A549 (cell line): ENCODE data around the gene IMPA2. TPM values are rescaled to one million over a fixed set of nuclear protein-coding genes. Genes with fewer than 3 reads are reported as not detected.
"Not testable (repeated sequence)": the region's sequence is repeated elsewhere in the genome, so short reads cannot be mapped to it uniquely, and the experiment has no call there.

Source experiments
- ATAC-seq, 2 experiments: fragments of 200-7000 bp in 1 of 2; fragments of >200 bp in 1 of 2; cut with Nextera tagmentation in 1 of 2; cut with Tn5 transposase in 1 of 2; 3 replicates each; pipeline versions ENCODE4 v1.8.0 to v1.9.1; 2018 to 2020; ENCODE audit warnings: mild to moderate bottlenecking in 1 of 2, moderate library complexity in 1 of 2
- CTCF ChIA-PET: fragments of 300-600 bp; sonication (Branson Sonifier 250); formaldehyde crosslinking; extraction: SDS; loops from one replicate; lab custom pipeline; 2021; ENCODE audit warnings: antibody characterized with exemption, inconsistent platforms; lab: Yijun Ruan, JAX
- POLR2A ChIA-PET: fragments of 350-600 bp; formaldehyde crosslinking; extraction: SDS; loops from one replicate; lab custom pipeline; 2021; ENCODE audit warnings: antibody characterized with exemption, inconsistent platforms; lab: Yijun Ruan, JAX
- DNase-seq, 2 experiments: peaks; one replicate each; pipeline versions ENCODE4 v3.0.0 to v3.0.0-alpha.2; 2011 to 2016; ENCODE audit warnings: low read depth in 1 of 2, low spot score in 1 of 2
- FAIRE-seq: peaks from 2 replicates; lab custom pipeline; 2011; peaks lifted over from hg19 to GRCh38; lab: Jason Lieb, UNC
- H3K27ac ChIP-seq, 2 experiments: fragments of >200 bp; sonication (Bioruptor Twin); formaldehyde crosslinking; 3 replicates each; pipeline ENCODE4 v1.5.1; 2016 to 2017
- H3K4me1 ChIP-seq: fragments of >200 bp; sonication (Bioruptor Twin); formaldehyde crosslinking; 3 replicates; pipeline ENCODE4 v1.6.1; 2016
- H3K4me2 ChIP-seq: fragments of >200 bp; sonication (Bioruptor Twin); formaldehyde crosslinking; 3 replicates; pipeline ENCODE4 v1.6.1; 2016
- H3K4me3 ChIP-seq: fragments of >200 bp; sonication (Bioruptor Twin); formaldehyde crosslinking; 3 replicates; pipeline ENCODE4 v1.5.1; 2016
- H3K9me3 ChIP-seq: fragments of >200 bp; sonication (Bioruptor Twin); formaldehyde crosslinking; 3 replicates; pipeline ENCODE4 v1.6.1; 2016
- ATOH8 ChIP-seq: fragments of 250-450 bp; sonication (Bioruptor Pico); IDR thresholded peaks from 2 replicates; pipeline ENCODE4 v1.5.0; 2020; ENCODE audit warnings: low read depth, mild to moderate bottlenecking, moderate library complexity
- BCL3 ChIP-seq: fragments of >200 bp; sonication (Bioruptor Twin); formaldehyde crosslinking; IDR thresholded peaks from 3 replicates; pipeline ENCODE4 v1.6.1; 2016
- CTCF ChIP-seq: fragments of >200 bp; sonication (Bioruptor Twin); formaldehyde crosslinking; IDR thresholded peaks from 3 replicates; pipeline ENCODE4 v1.5.1; 2016
- E2F6 ChIP-seq: IDR thresholded peaks from 2 replicates; pipeline ENCODE4 v1.6.1; 2012; ENCODE audit warnings: low read depth, borderline replicate concordance
- FOXS1 ChIP-seq: fragments of 250-450 bp; sonication (Bioruptor Pico); IDR thresholded peaks from 2 replicates; pipeline ENCODE4 v1.5.0; 2020; ENCODE audit warnings: mild to moderate bottlenecking, moderate library complexity
- GATA3 ChIP-seq: IDR thresholded peaks from 2 replicates; pipeline ENCODE4 v1.6.1; 2012; ENCODE audit warnings: borderline replicate concordance
- JUN ChIP-seq, 2 experiments: fragments of >200 bp; sonication (Bioruptor Twin); formaldehyde crosslinking; IDR thresholded peaks; 2 replicates in 1 of 2; 3 replicates in 1 of 2; pipeline ENCODE4 v1.6.1; 2016 to 2017
- MAFK ChIP-seq: fragments of 450-650 bp; IDR thresholded peaks from 2 replicates; pipeline ENCODE4 v1.6.1; 2014; ENCODE audit not compliant: partially characterized antibody
- MAX ChIP-seq: IDR thresholded peaks from 2 replicates; pipeline ENCODE4 v1.6.1; 2012
- MAZ ChIP-seq: fragments of 150-350 bp; IDR thresholded peaks from 2 replicates; pipeline ENCODE4 v1.6.1; 2014; ENCODE audit warnings: antibody characterized with exemption, low read depth, low read length, borderline replicate concordance
- NFE2L2 ChIP-seq: fragments of 150-350 bp; conservative IDR thresholded peaks from 2 replicates; pipeline ENCODE4 v1.6.1; 2014; ENCODE audit warnings: low read length
- NR3C1 ChIP-seq: fragments of >200 bp; sonication (Bioruptor Twin); formaldehyde crosslinking; IDR thresholded peaks from 3 replicates; pipeline ENCODE4 v1.6.1; 2017
- POLR2A ChIP-seq: IDR thresholded peaks from 2 replicates; pipeline ENCODE4 v1.6.1; 2012; ENCODE audit warnings: mild to moderate bottlenecking, low read length
- RARB ChIP-seq: fragments of 250-450 bp; sonication (Bioruptor Pico); IDR thresholded peaks from 2 replicates; pipeline ENCODE4 v1.8.0; 2021; ENCODE audit warnings: mild to moderate bottlenecking, moderate library complexity
- REST ChIP-seq: fragments of 200-600 bp; sonication (generic); IDR thresholded peaks from 2 replicates; pipeline ENCODE4 v1.6.1; 2016; ENCODE audit warnings: antibody characterized with exemption, mild to moderate bottlenecking, moderate library complexity
- ZFP36 ChIP-seq: fragments of 450-650 bp; IDR thresholded peaks from 2 replicates; pipeline ENCODE4 v1.6.1; 2014; ENCODE audit warnings: borderline replicate concordance; ENCODE audit not compliant: partially characterized antibody
- ZSCAN20 ChIP-seq: fragments of 250-450 bp; sonication (Bioruptor Pico); IDR thresholded peaks from 2 replicates; pipeline ENCODE4 v1.8.0; 2022; ENCODE audit warnings: mild to moderate bottlenecking, moderate library complexity
- WGBS: methylation state at CpG from one replicate; pipeline ENCODE4 v1.1.6; 2017; ENCODE audit errors: missing lambda C conversion rate; 5-methylcytosine and 5-hydroxymethylcytosine counted together
- polyA plus RNA-seq, 4 experiments: library from polyadenylated mRNA; depleted of rRNA in 3 of 4; stranded (reverse); fragments of >200 nt; fragmentation: RNase III in 1 of 4; extraction: RNeasy Plus Mini Kit Qiagen cat#74134 plus additional on column Dnase treatment in 1 of 4; gene quantifications; 2 replicates in 3 of 4; 3 replicates in 1 of 4; pipeline ENCODE4 v1.2.3, GENCODE V29; 2011 to 2017

IMPA2 gene
- polyA plus RNA-seq, 2 of the 4 experiments (the other 2 are of a cell fraction), result 35.1 to 65.3 TPM

GRCh38 chr18:12067671-12068070, 86.4 kb downstream of the IMPA2 start:
- POLR2A ChIA-PET, result no interaction called here
- ATAC-seq (no peak), DNase-seq (no peak), FAIRE-seq (no peak)
- Histone ChIP-seq H3K9me3 (no peaks in the 10 kb centered on the region), H3K27ac (no peak overlapping the region), H3K4me2 (no peak overlapping the region), H3K4me1 (no peaks in the 10 kb centered on the region), H3K4me3 (no peak overlapping the region)
- CTCF ChIA-PET, result no interaction called here
- TF ChIP-seq POLR2A (no peak), NFE2L2 (no peak), ZFP36 (no peak), GATA3 (no peak), CTCF (no peak), ATOH8 (no peak), JUN (IDR thresholded peaks at IDR 0.05) (no peak), BCL3 (no peak), ZSCAN20 (CRISPR knock-in tag) (no peak), MAZ (no peak), E2F6 (no peak), MAFK (no peak), REST (no peak), RARB (CRISPR knock-in tag) (no peak), FOXS1 (CRISPR knock-in tag) (no peak), NR3C1 (no peak), MAX (no peak)
- 88% methylated on average over 3 of the region's 26 CpGs for WGBS

GRCh38 chr18:12068316-12068949, 87.1 kb downstream of the IMPA2 start:
- H3K4me3 ChIP-seq, H3K4me1 ChIP-seq, H3K4me2 ChIP-seq, POLR2A ChIA-PET, ATAC-seq, CTCF ChIA-PET, FAIRE-seq, DNase-seq, H3K9me3 ChIP-seq, H3K27ac ChIP-seq: not testable (repeated sequence)
- WGBS, result 93% methylated on average over 44 of the region's 44 CpGs
